ENCODE results near the gene ADAMTS17. TPM values are rescaled to one million over a fixed set of nuclear protein-coding genes. Genes with fewer than 3 reads are reported as not detected.

ADAMTS17 gene
- total RNA-seq, 4 donors from 2014 or later: 7.2 to 15.1 (median 8.9) TPM

GRCh38 chr15:100311833-100312476 is 29.8 kb downstream of the ADAMTS17 start:
- TF ChIP-seq POLR2A (IDR thresholded peaks at IDR 0.05): no peak
- TF ChIP-seq CTCF (IDR thresholded peaks at IDR 0.05): no peak
- H3K4me3 ChIP-seq: no peak overlapping the region
- H3K27ac ChIP-seq: no peak overlapping the region
- H3K27me3 ChIP-seq: no peaks in the 10 kb centered on the region
- DNase-seq: no peak
- H3K4me1 ChIP-seq: no peaks in the 10 kb centered on the region
- no peaks in the 10 kb centered on the region for H3K9me3 ChIP-seq
- H3K36me3 ChIP-seq: no peaks in the 10 kb centered on the region

GRCh38 chr15:100311154-100311625 is 30.6 kb downstream of the ADAMTS17 start:
- no peak for DNase-seq
- H3K9me3 ChIP-seq: no peaks in the 10 kb centered on the region
- no peaks in the 10 kb centered on the region for H3K36me3 ChIP-seq
- H3K27ac ChIP-seq: peak overlapping the region in 2 of 4 donors; percentile 10 to 19
- no peaks in the 10 kb centered on the region for H3K4me1 ChIP-seq
- no peak for TF ChIP-seq CTCF (IDR thresholded peaks at IDR 0.05)
- TF ChIP-seq POLR2A (IDR thresholded peaks at IDR 0.05): no peak
- H3K4me3 ChIP-seq: no peak overlapping the region
- no peaks in the 10 kb centered on the region for H3K27me3 ChIP-seq

- Histone ChIP-seq H3K4me3 (no peak overlapping the region), H3K27me3 (no peaks in the 10 kb centered on the region), H3K27ac (peak overlapping the region in 1 of 4 donors; percentile 10), H3K4me1 (no peaks in the 10 kb centered on the region), H3K9me3 (no peaks in the 10 kb centered on the region), H3K36me3 (no peaks in the 10 kb centered on the region)
- TF ChIP-seq POLR2A (IDR thresholded peaks at IDR 0.05) (no peak), CTCF (IDR thresholded peaks at IDR 0.05) (no peak)
- DNase-seq: no peak
Measured at GRCh38 chr15:100310513-100311153, 31.1 kb downstream of the ADAMTS17 start.

GRCh38 chr15:100310041-100310405 is 31.8 kb downstream of the ADAMTS17 start:
- H3K4me1 ChIP-seq: no peaks in the 10 kb centered on the region
- no peak overlapping the region for H3K4me3 ChIP-seq
- no peaks in the 10 kb centered on the region for H3K36me3 ChIP-seq
- TF ChIP-seq POLR2A (IDR thresholded peaks at IDR 0.05): no peak
- no peak for TF ChIP-seq CTCF (IDR thresholded peaks at IDR 0.05)
- H3K27ac ChIP-seq: no peak overlapping the region
- no peak for DNase-seq
- no peaks in the 10 kb centered on the region for H3K9me3 ChIP-seq
- H3K27me3 ChIP-seq: no peaks in the 10 kb centered on the region

GRCh38 chr15:100309109-100310040 is 32.4 kb downstream of the ADAMTS17 start:
- no peak overlapping the region for H3K4me3 ChIP-seq
- H3K4me1 ChIP-seq: no peaks in the 10 kb centered on the region
- no peak for TF ChIP-seq CTCF (IDR thresholded peaks at IDR 0.05)
- H3K27me3 ChIP-seq: no peaks in the 10 kb centered on the region
- H3K9me3 ChIP-seq: no peaks in the 10 kb centered on the region
- DNase-seq: no peak
- H3K27ac ChIP-seq: peak overlapping the region in 1 of 4 donors; percentile 22
- no peaks in the 10 kb centered on the region for H3K36me3 ChIP-seq
